A673 (cell line): ENCODE results near the gene SAMSN1. TPM values are rescaled to one million over a fixed set of nuclear protein-coding genes. Genes with fewer than 3 reads are reported as not detected.

Experiments
- BruUV-seq: library from RNA; stranded (reverse); fragments of 400-500 nt; replicated peaks from 2 replicates; lab custom pipeline; 2021; lab: Mats Ljungman, UMichigan
- CTCF ChIA-PET: fragments of 300-600 bp; sonication (Branson Sonifier 250); formaldehyde crosslinking; loops from one replicate; lab custom pipeline; 2022; ENCODE audit warnings: antibody characterized with exemption; lab: Charles Lee
- POLR2A ChIA-PET: fragments of 300-600 bp; sonication (Branson Sonifier 250); formaldehyde crosslinking; loops from one replicate; lab custom pipeline; 2022; ENCODE audit warnings: antibody characterized with exemption; ENCODE audit not compliant: low non-redundant PET; lab: Charles Lee
- DNase-seq: peaks from one replicate; pipeline ENCODE4 v3.0.0-alpha.2; 2015; ENCODE audit warnings: low spot score
- H3K27ac ChIP-seq: fragments of 200-600 bp; sonication (generic); 2 replicates; pipeline ENCODE4 v1.5.1; 2016; ENCODE audit warnings: mixed run types, low read depth, mild to moderate bottlenecking, mixed read lengths, antibody characterized with exemption, low read length; ENCODE audit not compliant: poor library complexity, severe bottlenecking
- H3K27me3 ChIP-seq: fragments of 200-600 bp; sonication (generic); replicated peaks from 2 replicates; pipeline ENCODE4 v1.6.1; 2017; ENCODE audit warnings: mixed run types, low read depth, mild to moderate bottlenecking, mixed read lengths, antibody characterized with exemption, low read length; ENCODE audit not compliant: insufficient read depth, poor library complexity
- H3K36me3 ChIP-seq: fragments of 200-600 bp; sonication (generic); 2 replicates; pipeline ENCODE4 v1.6.1; 2016; ENCODE audit warnings: mixed run types, mild to moderate bottlenecking, mixed read lengths, antibody characterized with exemption, low read length; ENCODE audit not compliant: insufficient read depth, poor library complexity, severe bottlenecking
- H3K4me1 ChIP-seq: fragments of 200-600 bp; sonication (generic); 2 replicates; pipeline ENCODE4 v1.6.1; 2017; ENCODE audit warnings: mixed run types, mild to moderate bottlenecking, mixed read lengths, antibody characterized with exemption, low read length; ENCODE audit not compliant: insufficient read depth, poor library complexity, severe bottlenecking
- H3K4me3 ChIP-seq: fragments of 200-600 bp; sonication (generic); 2 replicates; pipeline ENCODE4 v1.5.1; 2016; ENCODE audit warnings: low read depth, mixed run types, mild to moderate bottlenecking, mixed read lengths, low read length; ENCODE audit not compliant: poor library complexity, severe bottlenecking
- H3K9me3 ChIP-seq: fragments of 200-600 bp; sonication (generic); 2 replicates; pipeline ENCODE4 v1.6.1; 2016; ENCODE audit warnings: mixed run types, low read depth, mild to moderate bottlenecking, mixed read lengths, antibody characterized with exemption, low read length; ENCODE audit not compliant: poor library complexity, severe bottlenecking
- EZH2 ChIP-seq: fragments of 200-600 bp; sonication (generic); IDR thresholded peaks from 2 replicates; pipeline ENCODE4 v1.6.1; 2017; ENCODE audit warnings: borderline replicate concordance, low read depth, mild to moderate bottlenecking, mixed read lengths, antibody characterized with exemption, low read length; ENCODE audit not compliant: poor library complexity, severe bottlenecking
- intact Hi-C: fragments of 100-400 bp; cut with micrococcal nuclease; formaldehyde crosslinking; loops from one replicate; pipeline ENCODE4 v1.10.0; 2022; ENCODE audit not compliant: unreplicated experiment
- total RNA-seq: library from RNA; stranded (reverse); gene quantifications from 2 replicates; pipeline ENCODE4 v1.2.3, GENCODE V29; 2021
- TF ChIP-seq, protein P1 (sequence below): fragments of 300-800, 200-600 bp; sonication (generic); conservative IDR thresholded peaks from 2 replicates; pipeline ENCODE4 v1.5.1; 2017; ENCODE audit warnings: low read depth, mild to moderate bottlenecking, antibody characterized with exemption, low read length, moderate library complexity, mixed read lengths

SAMSN1 gene
- total RNA-seq, 1 experiment from 2014 or later: not detected

DNA sequence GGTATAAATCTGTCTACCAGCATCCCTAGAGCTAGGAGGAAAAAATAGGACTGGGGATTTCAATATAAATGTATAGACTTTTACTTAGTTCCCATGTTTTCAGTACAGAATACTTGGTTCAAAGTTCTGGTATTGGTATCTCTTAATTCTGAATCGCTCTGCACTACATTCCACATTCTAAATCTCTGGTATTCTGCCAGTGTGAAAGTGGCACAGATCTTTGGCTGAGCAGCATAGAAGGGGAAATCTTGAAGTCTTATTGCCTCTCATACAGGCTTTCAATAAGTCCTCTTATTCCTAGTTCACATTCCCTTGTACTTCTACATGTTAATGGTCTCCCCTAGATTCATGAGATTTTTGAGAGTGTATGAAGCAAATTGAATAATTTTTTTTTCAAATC is 89.2 kb downstream of the SAMSN1 start:
- ChIA-PET POLR2A (no interaction called here), CTCF (no interaction called here)
- no peak for DNase-seq
- Histone ChIP-seq H3K4me1 (no peaks in the 10 kb centered on the region), H3K9me3 (no peaks in the 10 kb centered on the region), H3K27ac (no peak overlapping the region), H3K27me3 (no peaks in the 10 kb centered on the region), H3K36me3 (no peaks in the 10 kb centered on the region), H3K4me3 (no peak overlapping the region)
- intact Hi-C loops: no loop called here
- BruUV-seq: no TSS peak
- TF ChIP-seq EZH2: no peak
- TF ChIP-seq, protein P1, sequence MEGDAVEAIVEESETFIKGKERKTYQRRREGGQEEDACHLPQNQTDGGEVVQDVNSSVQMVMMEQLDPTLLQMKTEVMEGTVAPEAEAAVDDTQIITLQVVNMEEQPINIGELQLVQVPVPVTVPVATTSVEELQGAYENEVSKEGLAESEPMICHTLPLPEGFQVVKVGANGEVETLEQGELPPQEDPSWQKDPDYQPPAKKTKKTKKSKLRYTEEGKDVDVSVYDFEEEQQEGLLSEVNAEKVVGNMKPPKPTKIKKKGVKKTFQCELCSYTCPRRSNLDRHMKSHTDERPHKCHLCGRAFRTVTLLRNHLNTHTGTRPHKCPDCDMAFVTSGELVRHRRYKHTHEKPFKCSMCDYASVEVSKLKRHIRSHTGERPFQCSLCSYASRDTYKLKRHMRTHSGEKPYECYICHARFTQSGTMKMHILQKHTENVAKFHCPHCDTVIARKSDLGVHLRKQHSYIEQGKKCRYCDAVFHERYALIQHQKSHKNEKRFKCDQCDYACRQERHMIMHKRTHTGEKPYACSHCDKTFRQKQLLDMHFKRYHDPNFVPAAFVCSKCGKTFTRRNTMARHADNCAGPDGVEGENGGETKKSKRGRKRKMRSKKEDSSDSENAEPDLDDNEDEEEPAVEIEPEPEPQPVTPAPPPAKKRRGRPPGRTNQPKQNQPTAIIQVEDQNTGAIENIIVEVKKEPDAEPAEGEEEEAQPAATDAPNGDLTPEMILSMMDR: no peak

DNA sequence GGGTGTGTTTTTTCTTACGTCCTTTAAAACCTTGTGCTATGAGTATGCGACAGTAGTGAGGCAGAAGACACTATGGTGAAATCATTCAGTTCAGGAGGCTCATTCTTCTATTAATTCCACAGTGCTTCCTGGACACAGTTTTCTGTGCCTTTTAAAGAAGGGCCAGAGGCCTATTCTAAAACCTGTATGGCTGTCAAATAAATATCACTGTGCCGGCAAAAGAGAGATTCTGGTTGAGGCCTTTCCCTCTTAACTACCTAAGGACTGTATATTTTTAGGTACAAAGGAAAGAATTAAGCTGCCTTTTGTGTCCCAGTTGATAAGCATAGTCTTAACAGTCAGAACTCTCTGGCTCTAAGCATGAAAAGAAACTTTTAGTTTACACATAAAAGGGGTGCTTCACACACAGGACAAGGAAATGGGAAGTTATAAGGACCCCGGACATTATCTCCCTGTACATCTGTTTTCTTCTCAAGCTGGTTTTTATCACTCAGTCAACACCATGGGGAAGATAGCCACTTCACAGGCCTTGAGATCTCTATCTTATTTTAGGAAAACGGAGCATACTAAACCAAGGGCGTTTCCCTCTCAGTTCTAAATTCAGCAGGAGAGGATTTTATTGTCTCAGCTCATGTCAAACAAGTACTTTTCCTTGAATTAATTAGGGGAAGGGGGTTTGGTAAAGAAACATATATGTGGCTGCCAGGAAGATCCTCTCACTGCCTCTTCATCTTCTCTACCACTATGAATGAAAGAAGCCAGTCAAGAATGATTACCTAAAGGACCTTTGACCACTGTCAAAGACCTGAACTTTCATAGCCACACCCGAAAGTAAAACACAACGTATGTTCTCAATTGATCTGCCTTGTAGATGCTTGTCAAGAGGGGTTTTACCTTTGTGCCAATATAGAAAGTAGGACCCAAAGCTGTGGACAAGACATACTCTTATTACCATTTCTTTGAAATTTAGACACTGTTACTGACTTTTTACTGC is 91.8 kb downstream of the SAMSN1 start:
- no peaks in the 10 kb centered on the region for H3K27me3 ChIP-seq
- ChIA-PET POLR2A (no interaction called here), CTCF (no interaction called here)
- BruUV-seq: no TSS peak
- H3K4me3 ChIP-seq: no peak overlapping the region
- H3K36me3 ChIP-seq: no peaks in the 10 kb centered on the region
- H3K4me1 ChIP-seq: no peaks in the 10 kb centered on the region
- TF ChIP-seq EZH2: no peak
- TF ChIP-seq, protein P1: no peak
- DNase-seq: no peak
- H3K9me3 ChIP-seq: no peaks in the 10 kb centered on the region
- intact Hi-C loops: no loop called here
- H3K27ac ChIP-seq: no peak overlapping the region

DNA sequence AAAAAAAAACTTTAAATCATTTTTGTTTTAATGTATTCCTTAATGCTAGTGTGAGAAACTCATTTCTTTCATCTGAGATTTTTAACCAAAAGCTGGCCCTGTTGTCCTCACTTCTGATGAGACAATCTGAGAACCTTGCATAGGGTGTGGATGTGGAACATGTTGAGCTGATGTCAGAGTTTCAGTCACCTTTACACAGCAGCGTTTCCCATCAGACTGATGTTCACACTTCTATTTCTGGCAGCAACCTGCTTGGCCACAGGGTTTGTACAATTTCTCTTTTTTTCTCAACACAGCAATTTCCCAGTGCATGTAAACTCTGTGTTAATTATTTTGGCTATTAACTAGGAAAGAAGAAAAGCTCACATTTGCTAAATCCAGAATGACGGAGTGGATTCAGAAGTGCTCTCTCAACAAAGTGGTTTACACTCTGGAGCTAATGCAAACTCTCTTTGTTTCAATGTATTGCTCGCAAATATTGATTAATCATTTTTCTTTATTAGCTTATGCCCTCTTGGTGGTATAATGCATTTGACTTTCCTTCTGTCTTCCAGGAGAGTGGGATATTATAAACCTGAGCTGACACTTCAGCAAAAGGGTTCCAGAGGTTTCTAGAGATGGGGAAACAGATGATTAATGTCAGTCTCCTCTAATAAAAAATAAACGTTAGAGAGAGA is 92.6 kb downstream of the SAMSN1 start:
- no peak overlapping the region for H3K4me3 ChIP-seq
- ChIA-PET CTCF (interaction anchor here (0.6 kb wide), 1 partner anchor 15 kb away, joined by 4 read pairs; no protein-coding TSS in a partner anchor), POLR2A (no interaction called here)
- BruUV-seq: no TSS peak
- DNase-seq: no peak
- intact Hi-C loops: no loop called here
- H3K27me3 ChIP-seq: no peaks in the 10 kb centered on the region
- H3K36me3 ChIP-seq: no peaks in the 10 kb centered on the region
- no peaks in the 10 kb centered on the region for H3K9me3 ChIP-seq
- TF ChIP-seq EZH2: no peak
- TF ChIP-seq, protein P1: no peak
- no peaks in the 10 kb centered on the region for H3K4me1 ChIP-seq
- no peak overlapping the region for H3K27ac ChIP-seq
